ENCODE measurements around the gene TSSC4.

DNA sequence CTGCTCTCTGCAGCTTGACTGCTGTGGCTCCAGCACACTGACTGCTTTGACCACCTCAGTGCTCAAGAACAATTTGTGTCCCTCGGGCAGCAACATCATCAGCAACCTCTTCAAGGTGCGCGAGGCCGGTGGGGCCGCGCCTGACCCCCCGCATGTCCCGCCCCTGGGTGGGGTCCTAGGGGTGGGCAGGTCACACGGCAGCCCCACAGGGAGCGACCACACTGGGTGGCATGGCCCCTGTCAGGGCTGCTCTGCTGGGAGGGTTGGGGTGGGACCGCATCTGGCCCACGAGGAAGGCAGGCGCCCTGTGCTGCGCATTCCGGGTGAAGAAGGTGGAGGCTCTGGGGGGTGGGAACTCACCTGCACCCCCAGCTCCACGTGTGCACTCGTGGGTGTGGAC is 4.7 kb upstream of the TSSC4 start:
- TF ChIP-seq, protein P1, sequence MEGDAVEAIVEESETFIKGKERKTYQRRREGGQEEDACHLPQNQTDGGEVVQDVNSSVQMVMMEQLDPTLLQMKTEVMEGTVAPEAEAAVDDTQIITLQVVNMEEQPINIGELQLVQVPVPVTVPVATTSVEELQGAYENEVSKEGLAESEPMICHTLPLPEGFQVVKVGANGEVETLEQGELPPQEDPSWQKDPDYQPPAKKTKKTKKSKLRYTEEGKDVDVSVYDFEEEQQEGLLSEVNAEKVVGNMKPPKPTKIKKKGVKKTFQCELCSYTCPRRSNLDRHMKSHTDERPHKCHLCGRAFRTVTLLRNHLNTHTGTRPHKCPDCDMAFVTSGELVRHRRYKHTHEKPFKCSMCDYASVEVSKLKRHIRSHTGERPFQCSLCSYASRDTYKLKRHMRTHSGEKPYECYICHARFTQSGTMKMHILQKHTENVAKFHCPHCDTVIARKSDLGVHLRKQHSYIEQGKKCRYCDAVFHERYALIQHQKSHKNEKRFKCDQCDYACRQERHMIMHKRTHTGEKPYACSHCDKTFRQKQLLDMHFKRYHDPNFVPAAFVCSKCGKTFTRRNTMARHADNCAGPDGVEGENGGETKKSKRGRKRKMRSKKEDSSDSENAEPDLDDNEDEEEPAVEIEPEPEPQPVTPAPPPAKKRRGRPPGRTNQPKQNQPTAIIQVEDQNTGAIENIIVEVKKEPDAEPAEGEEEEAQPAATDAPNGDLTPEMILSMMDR (IDR thresholded peaks at IDR 0.05) = no peak
- TF ChIP-seq POLR2A (IDR thresholded peaks at IDR 0.05) (no peak), POLR2AphosphoS5 (IDR thresholded peaks at IDR 0.05) (no peak)
